Loucy (cell line): ENCODE data around the gene NRF1.

Experiments
- H2AFZ ChIP-seq: fragments of 200-600 bp; sonication (generic); 2 replicates; pipeline ENCODE4 v1.6.0; 2016; ENCODE audit warnings: antibody characterized with exemption, mild to moderate bottlenecking, low read length, moderate library complexity
- H3F3A ChIP-seq: fragments of 200-600 bp; 2 replicates; pipeline ENCODE4 v1.6.0; 2016; ENCODE audit warnings: antibody characterized with exemption, low read depth, mild to moderate bottlenecking
- H3K27me3 ChIP-seq: fragments of 200-600 bp; sonication (generic); 2 replicates; pipeline ENCODE4 v1.6.1; 2014; ENCODE audit warnings: low read length, mild to moderate bottlenecking; ENCODE audit not compliant: insufficient read depth, poor library complexity, severe bottlenecking
- H3K36me3 ChIP-seq: fragments of 200-600 bp; sonication (generic); 2 replicates; pipeline ENCODE4 v1.6.1; 2016; ENCODE audit warnings: low read length; ENCODE audit not compliant: insufficient read depth
- H3K4me1 ChIP-seq: fragments of 200-600 bp; sonication (generic); 2 replicates; pipeline ENCODE4 v1.5.1; 2014; ENCODE audit warnings: low read length, mild to moderate bottlenecking; ENCODE audit not compliant: insufficient read depth, poor library complexity, severe bottlenecking
- H3K4me2 ChIP-seq: fragments of 200-600 bp; sonication (generic); 2 replicates; pipeline ENCODE4 v1.6.0; 2014; ENCODE audit warnings: antibody characterized with exemption, low read length, low read depth, mild to moderate bottlenecking; ENCODE audit not compliant: poor library complexity, severe bottlenecking
- H3K4me3 ChIP-seq: fragments of 200-600 bp; sonication (generic); 2 replicates; pipeline ENCODE4 v1.5.1; 2014; ENCODE audit warnings: low read length, mild to moderate bottlenecking, mixed read lengths; ENCODE audit not compliant: poor library complexity, severe bottlenecking
- H3K79me2 ChIP-seq: fragments of 200-600 bp; sonication (generic); 2 replicates; pipeline ENCODE4 v1.6.1; 2014; ENCODE audit warnings: low read length; ENCODE audit not compliant: insufficient read depth
- H3K9ac ChIP-seq: fragments of 200-600 bp; sonication (generic); 2 replicates; pipeline ENCODE4 v1.6.0; 2014; ENCODE audit warnings: mild to moderate bottlenecking, low read depth, low read length, moderate library complexity; ENCODE audit not compliant: poor library complexity, severe bottlenecking
- H3K9me2 ChIP-seq: fragments of 200-600 bp; sonication (generic); replicated peaks from 2 replicates; pipeline ENCODE4 v1.6.1; 2016; ENCODE audit warnings: low read depth, low read length, mixed read lengths
- H3K9me3 ChIP-seq: fragments of 200-600 bp; sonication (generic); 2 replicates; pipeline ENCODE4 v1.6.1; 2014; ENCODE audit warnings: mild to moderate bottlenecking, antibody characterized with exemption, low read length, low read depth; ENCODE audit not compliant: insufficient read depth
- H4K20me1 ChIP-seq: fragments of 200-600 bp; sonication (generic); 2 replicates; pipeline ENCODE4 v1.6.0; 2014; ENCODE audit warnings: antibody characterized with exemption, low read length, mild to moderate bottlenecking; ENCODE audit not compliant: insufficient read depth, poor library complexity, severe bottlenecking
- EZH2phosphoT487 ChIP-seq: fragments of 200-600 bp; IDR thresholded peaks from 2 replicates; pipeline ENCODE4 v1.6.1; 2018; ENCODE audit warnings: antibody characterized with exemption, mild to moderate bottlenecking, moderate library complexity, borderline replicate concordance
- TF ChIP-seq, protein P1 (sequence below): fragments of 200-600 bp; sonication (generic); conservative IDR thresholded peaks from 2 replicates; pipeline ENCODE4 v1.5.1; 2014; ENCODE audit warnings: mild to moderate bottlenecking, antibody characterized with exemption, low read length

NRF1 gene

DNA sequence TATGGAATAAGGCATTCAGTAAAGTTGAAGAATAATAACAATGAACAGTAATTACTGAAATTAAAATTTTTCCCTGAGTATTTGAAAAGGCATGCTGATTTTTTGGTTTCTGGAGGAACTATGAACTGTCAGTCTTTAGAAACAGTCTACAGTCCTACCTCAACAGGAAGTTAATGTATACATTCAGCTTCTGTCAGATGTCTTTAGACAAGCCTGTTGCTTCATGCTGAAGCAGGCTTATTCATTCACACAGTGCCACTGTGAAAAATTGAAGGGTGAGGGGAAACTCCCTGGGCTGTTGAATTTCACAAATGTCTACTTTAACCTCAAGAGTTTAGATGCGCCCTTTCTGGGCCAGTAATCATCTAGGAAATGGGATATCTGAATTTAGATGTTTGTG, 3.5 kb downstream of the NRF1 start:
- Histone ChIP-seq H3K4me1 (peaks cover 72% of the 10 kb centered on the region), H3K9ac (peak overlapping the region; percentile 42), H3K36me3 (no peaks in the 10 kb centered on the region), H3K9me2 (no peaks in the 10 kb centered on the region), H3K27me3 (no peaks in the 10 kb centered on the region), H3K79me2 (peaks cover 94% of the 10 kb centered on the region), H3K4me2 (peak overlapping the region; percentile 97), H3K9me3 (no peaks in the 10 kb centered on the region), H3K4me3 (peak overlapping the region; percentile 55), H2AFZ (no peak overlapping the region), H4K20me1 (peaks cover 66% of the 10 kb centered on the region), H3F3A (no peaks in the 10 kb centered on the region)
- TF ChIP-seq, protein P1, sequence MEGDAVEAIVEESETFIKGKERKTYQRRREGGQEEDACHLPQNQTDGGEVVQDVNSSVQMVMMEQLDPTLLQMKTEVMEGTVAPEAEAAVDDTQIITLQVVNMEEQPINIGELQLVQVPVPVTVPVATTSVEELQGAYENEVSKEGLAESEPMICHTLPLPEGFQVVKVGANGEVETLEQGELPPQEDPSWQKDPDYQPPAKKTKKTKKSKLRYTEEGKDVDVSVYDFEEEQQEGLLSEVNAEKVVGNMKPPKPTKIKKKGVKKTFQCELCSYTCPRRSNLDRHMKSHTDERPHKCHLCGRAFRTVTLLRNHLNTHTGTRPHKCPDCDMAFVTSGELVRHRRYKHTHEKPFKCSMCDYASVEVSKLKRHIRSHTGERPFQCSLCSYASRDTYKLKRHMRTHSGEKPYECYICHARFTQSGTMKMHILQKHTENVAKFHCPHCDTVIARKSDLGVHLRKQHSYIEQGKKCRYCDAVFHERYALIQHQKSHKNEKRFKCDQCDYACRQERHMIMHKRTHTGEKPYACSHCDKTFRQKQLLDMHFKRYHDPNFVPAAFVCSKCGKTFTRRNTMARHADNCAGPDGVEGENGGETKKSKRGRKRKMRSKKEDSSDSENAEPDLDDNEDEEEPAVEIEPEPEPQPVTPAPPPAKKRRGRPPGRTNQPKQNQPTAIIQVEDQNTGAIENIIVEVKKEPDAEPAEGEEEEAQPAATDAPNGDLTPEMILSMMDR = no peak
- TF ChIP-seq EZH2phosphoT487 = no peak

DNA sequence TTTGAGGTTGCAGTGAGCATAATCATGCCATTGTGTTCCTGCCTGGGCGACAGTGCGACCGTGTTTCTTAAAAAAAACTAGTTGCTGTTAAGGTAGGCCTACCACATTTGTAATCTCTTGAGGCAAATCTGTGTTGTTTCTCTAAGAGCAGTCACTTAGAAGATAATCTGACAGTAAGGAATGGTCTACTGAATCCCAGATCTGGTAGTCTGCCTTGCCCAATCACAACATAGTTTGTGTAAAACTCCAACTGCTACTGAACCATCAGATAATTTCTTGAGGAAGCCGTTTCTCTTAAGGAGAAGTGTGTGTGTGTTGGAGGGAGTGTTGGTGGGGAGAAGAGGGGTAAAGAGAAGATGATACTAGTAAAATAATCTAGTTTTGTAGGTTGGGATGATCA, 5.0 kb downstream of the NRF1 start:
- peaks cover 74% of the 10 kb centered on the region for H4K20me1 ChIP-seq
- no peak for TF ChIP-seq EZH2phosphoT487

DNA sequence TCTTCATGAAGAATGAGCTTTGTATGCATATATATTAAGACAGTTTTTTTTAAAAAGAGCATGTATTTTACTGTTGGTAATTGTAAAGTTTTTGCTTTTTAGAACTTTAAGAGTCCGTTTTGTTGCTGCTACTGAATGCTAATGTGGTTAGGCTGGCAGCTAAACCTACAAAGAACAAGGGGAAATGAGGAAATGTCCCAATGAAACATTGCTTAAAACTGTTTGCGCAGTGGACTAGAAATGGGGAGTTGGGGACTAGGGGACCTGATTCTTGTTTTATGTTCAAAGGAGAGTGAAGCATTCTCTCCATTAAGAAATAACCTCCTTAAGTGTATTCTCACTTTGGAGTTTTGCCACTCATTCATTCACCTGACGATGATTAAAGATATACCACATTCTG, 5.7 kb downstream of the NRF1 start:
- no peaks in the 10 kb centered on the region for H3K9me3 ChIP-seq
- H3K9ac ChIP-seq = peak overlapping the region; percentile 38
- peak overlapping the region; percentile 97 for H3K4me2 ChIP-seq
- no peaks in the 10 kb centered on the region for H3K36me3 ChIP-seq
- peaks cover 99% of the 10 kb centered on the region for H3K79me2 ChIP-seq
- H3K4me3 ChIP-seq = peak overlapping the region; percentile 36
- peaks cover 81% of the 10 kb centered on the region for H4K20me1 ChIP-seq
- no peak overlapping the region for H2AFZ ChIP-seq
- no peaks in the 10 kb centered on the region for H3K27me3 ChIP-seq
- H3F3A ChIP-seq = no peaks in the 10 kb centered on the region
- TF ChIP-seq, protein P1 = no peak
- no peak for TF ChIP-seq EZH2phosphoT487
- peaks cover 70% of the 10 kb centered on the region for H3K4me1 ChIP-seq
- H3K9me2 ChIP-seq = no peaks in the 10 kb centered on the region

More for the DNA sequence above, 5.0 kb downstream of the NRF1 start:
- Histone ChIP-seq H3K4me3 (peak overlapping the region; percentile 36), H3K4me1 (peaks cover 70% of the 10 kb centered on the region), H3K79me2 (peaks cover 95% of the 10 kb centered on the region), H3K27me3 (no peaks in the 10 kb centered on the region), H3K9ac (peak overlapping the region; percentile 38), H3K36me3 (no peaks in the 10 kb centered on the region), H2AFZ (no peak overlapping the region), H3K9me3 (no peaks in the 10 kb centered on the region), H3K4me2 (peak overlapping the region; percentile 97), H3F3A (no peaks in the 10 kb centered on the region), H3K9me2 (no peaks in the 10 kb centered on the region)

DNA sequence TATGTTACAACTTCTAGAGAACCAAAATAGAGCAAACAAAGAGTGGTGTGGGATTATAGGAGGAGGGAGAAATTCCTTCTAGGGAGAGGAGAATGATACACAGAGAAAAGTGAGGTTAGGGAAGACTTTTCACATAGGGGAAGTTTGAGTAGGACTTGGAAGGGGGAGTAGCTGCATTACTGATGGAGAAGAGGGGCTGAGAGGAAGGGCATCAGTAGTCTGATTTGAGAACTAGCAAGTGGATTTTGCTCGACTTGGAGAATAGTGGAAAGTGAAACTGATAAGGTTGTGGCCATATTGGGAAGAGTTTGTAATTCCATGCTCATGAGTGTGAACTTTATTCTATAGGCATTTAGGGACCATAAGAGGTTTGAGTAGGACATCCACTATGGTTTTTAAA, 6.1 kb downstream of the NRF1 start:
- Histone ChIP-seq H3K4me3 (peak overlapping the region; percentile 36), H3K9me2 (no peaks in the 10 kb centered on the region), H3K79me2 (peaks cover 99% of the 10 kb centered on the region), H3K27me3 (no peaks in the 10 kb centered on the region), H3K36me3 (no peaks in the 10 kb centered on the region), H3F3A (no peaks in the 10 kb centered on the region), H3K9ac (peak overlapping the region; percentile 38), H3K4me2 (peak overlapping the region; percentile 97), H3K9me3 (no peaks in the 10 kb centered on the region), H2AFZ (no peak overlapping the region), H3K4me1 (peaks cover 68% of the 10 kb centered on the region), H4K20me1 (peaks cover 81% of the 10 kb centered on the region)
- no peak for TF ChIP-seq EZH2phosphoT487
- TF ChIP-seq, protein P1 = no peak
